NB4 (cell line): ENCODE results near the gene SH3RF2.
"Not testable (repeated sequence)": the region's sequence is repeated elsewhere in the genome, so short reads cannot be mapped to it uniquely, and the experiment has no call there.

ENCODE experiments used
- DNase-seq: peaks from one replicate; pipeline ENCODE4 v3.0.0; 2010; ENCODE audit warnings: low read depth
- H3K4me3 ChIP-seq: one replicate; pipeline ENCODE4 v1.5.1; 2011; ENCODE audit warnings: mild to moderate bottlenecking, low read depth, low read length, moderate library complexity
- CTCF ChIP-seq: IDR thresholded peaks from one replicate; pipeline ENCODE4 v1.5.1; 2012; ENCODE audit warnings: low read depth, low read length
- MAX ChIP-seq: IDR thresholded peaks from 2 replicates; pipeline ENCODE4 v1.6.1; 2011; ENCODE audit warnings: low read depth, low read length
- MYC ChIP-seq: IDR thresholded peaks from 2 replicates; pipeline ENCODE4 v1.6.1; 2011; ENCODE audit warnings: low read depth, low read length
- POLR2A ChIP-seq: IDR thresholded peaks from 2 replicates; pipeline ENCODE4 v1.6.1; 2011; ENCODE audit warnings: mild to moderate bottlenecking; ENCODE audit not compliant: insufficient read length; ENCODE audit errors: extremely low read depth

SH3RF2 gene

GRCh38 chr5:146005723-146006122 lies 69.3 kb downstream of the SH3RF2 start:
- DNase-seq, result no peak

GRCh38 chr5:146006470-146007190 lies 70.3 kb downstream of the SH3RF2 start:
- no peak overlapping the region for H3K4me3 ChIP-seq
- peak; percentile 54 for DNase-seq
- TF ChIP-seq POLR2A (no peak), CTCF (no peak), MAX (no peak), MYC (no peak)

More at GRCh38 chr5:146005723-146006122, 69.3 kb downstream of the SH3RF2 start:
- TF ChIP-seq CTCF (no peak), POLR2A (no peak), MYC (no peak), MAX (no peak)
- no peak overlapping the region for H3K4me3 ChIP-seq

- no peak overlapping the region for H3K4me3 ChIP-seq
- DNase-seq, result peak; percentile 60
- no peak for TF ChIP-seq MAX
- no peak for TF ChIP-seq CTCF
- TF ChIP-seq POLR2A, result no peak
- no peak for TF ChIP-seq MYC
Observed at GRCh38 chr5:146007270-146007669, 70.9 kb downstream of the SH3RF2 start.

- no peak for TF ChIP-seq MYC
- TF ChIP-seq CTCF, result no peak
- no peak for TF ChIP-seq MAX
- TF ChIP-seq POLR2A, result no peak
- H3K4me3 ChIP-seq, result no peak overlapping the region
- no peak for DNase-seq
Observed at GRCh38 chr5:146007989-146008388, 71.6 kb downstream of the SH3RF2 start.

- no peak for TF ChIP-seq MAX
- no peak for DNase-seq
- no peak overlapping the region for H3K4me3 ChIP-seq
Observed at GRCh38 chr5:146009020-146009419, 72.6 kb downstream of the SH3RF2 start.

GRCh38 chr5:146010447-146010846 lies 74.1 kb downstream of the SH3RF2 start:
- DNase-seq, H3K4me3 ChIP-seq: not testable (repeated sequence)

- no peak for TF ChIP-seq MYC
- no peak for TF ChIP-seq POLR2A
- TF ChIP-seq MAX, result no peak
- no peak for TF ChIP-seq CTCF
- no peak for DNase-seq
- H3K4me3 ChIP-seq, result no peak overlapping the region
Observed at GRCh38 chr5:146013761-146014160, 77.4 kb downstream of the SH3RF2 start.
